ENCODE data around the gene ERCC5. TPM values are rescaled to one million over a fixed set of nuclear protein-coding genes. Genes with fewer than 3 reads are reported as not detected.

Gene ERCC5
- total RNA-seq, 2 experiments from 2014 or later = 59.4 to 66.5 TPM

GRCh38 chr13:102914339-102914930 lies 68.6 kb downstream of the ERCC5 start:
- H3K27me3 Mint-ChIP-seq = peaks cover 18% of the 10 kb centered on the region
- DNase-seq (no peak), ATAC-seq (no peak)
- CTCF ChIA-PET = interaction anchor here (0.6 to 6.6 kb wide), 3 partner anchors 9 to 44 kb away, joined by 3 to 39 read pairs (median 4); no protein-coding TSS in a partner anchor
- H3K4me1 Mint-ChIP-seq (ENCODE audit: low read depth) = no peaks in the 10 kb centered on the region
- intact Hi-C loops (cut with micrococcal nuclease) = loop anchor here (10.0 kb wide), 1 partner anchor 230 kb away; no protein-coding TSS in a partner anchor
- TF ChIP-seq, protein P1, sequence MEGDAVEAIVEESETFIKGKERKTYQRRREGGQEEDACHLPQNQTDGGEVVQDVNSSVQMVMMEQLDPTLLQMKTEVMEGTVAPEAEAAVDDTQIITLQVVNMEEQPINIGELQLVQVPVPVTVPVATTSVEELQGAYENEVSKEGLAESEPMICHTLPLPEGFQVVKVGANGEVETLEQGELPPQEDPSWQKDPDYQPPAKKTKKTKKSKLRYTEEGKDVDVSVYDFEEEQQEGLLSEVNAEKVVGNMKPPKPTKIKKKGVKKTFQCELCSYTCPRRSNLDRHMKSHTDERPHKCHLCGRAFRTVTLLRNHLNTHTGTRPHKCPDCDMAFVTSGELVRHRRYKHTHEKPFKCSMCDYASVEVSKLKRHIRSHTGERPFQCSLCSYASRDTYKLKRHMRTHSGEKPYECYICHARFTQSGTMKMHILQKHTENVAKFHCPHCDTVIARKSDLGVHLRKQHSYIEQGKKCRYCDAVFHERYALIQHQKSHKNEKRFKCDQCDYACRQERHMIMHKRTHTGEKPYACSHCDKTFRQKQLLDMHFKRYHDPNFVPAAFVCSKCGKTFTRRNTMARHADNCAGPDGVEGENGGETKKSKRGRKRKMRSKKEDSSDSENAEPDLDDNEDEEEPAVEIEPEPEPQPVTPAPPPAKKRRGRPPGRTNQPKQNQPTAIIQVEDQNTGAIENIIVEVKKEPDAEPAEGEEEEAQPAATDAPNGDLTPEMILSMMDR (IDR thresholded peaks at IDR 0.05) = no peak
- no peaks in the 10 kb centered on the region for H3K36me3 Mint-ChIP-seq (ENCODE audit: low read depth)
- no peak overlapping the region for H3K4me3 Mint-ChIP-seq
- H3K9me3 Mint-ChIP-seq = peaks cover 2% of the 10 kb centered on the region
- POLR2A ChIA-PET = no interaction called here
- no peak overlapping the region for H3K27ac Mint-ChIP-seq

- ChIA-PET CTCF (interaction anchor here (1.0 to 6.6 kb wide), 7 partner anchors 8 to 343 kb away, joined by 3 to 39 read pairs (median 4); no protein-coding TSS in a partner anchor), POLR2A (interaction anchor here (1.0 kb wide), 1 partner anchor 24 kb away, joined by 3 read pairs; no protein-coding TSS in a partner anchor)
- intact Hi-C loops (cut with micrococcal nuclease) = loop anchor here (10.0 kb wide), 1 partner anchor 229 kb away; no protein-coding TSS in a partner anchor
- peaks cover 2% of the 10 kb centered on the region for H3K9me3 Mint-ChIP-seq
- H3K36me3 Mint-ChIP-seq (ENCODE audit: low read depth) = no peaks in the 10 kb centered on the region
- H3K4me3 Mint-ChIP-seq = no peak overlapping the region
- no peaks in the 10 kb centered on the region for H3K4me1 Mint-ChIP-seq (ENCODE audit: low read depth)
- TF ChIP-seq, protein P1 (IDR thresholded peaks at IDR 0.05) = no peak
- H3K27me3 Mint-ChIP-seq = peaks cover 14% of the 10 kb centered on the region
- H3K27ac Mint-ChIP-seq = no peak overlapping the region
- ATAC-seq = no peak
- DNase-seq = no peak
Measured at GRCh38 chr13:102915393-102915930, 69.6 kb downstream of the ERCC5 start.

DNA sequence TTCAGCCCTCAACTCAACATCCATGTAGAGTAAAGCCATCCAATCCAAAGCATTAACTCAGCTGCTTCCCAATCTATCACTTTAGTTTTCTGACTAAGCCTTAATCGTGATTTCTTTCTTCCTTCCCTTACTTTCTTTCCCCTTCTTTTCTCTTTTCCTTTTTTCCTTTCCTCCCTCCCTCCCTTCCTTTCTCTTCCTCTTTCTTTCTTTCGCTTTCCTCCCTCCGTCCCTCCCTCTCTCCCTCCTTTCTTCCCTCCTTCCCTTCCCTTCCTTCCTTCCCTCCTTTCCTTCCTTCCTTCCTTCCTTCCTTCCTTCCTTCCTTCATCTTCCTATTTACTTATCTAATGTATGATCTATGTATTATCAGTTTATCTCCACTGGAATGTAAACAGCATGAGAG lies 71.2 kb downstream of the ERCC5 start:
- POLR2A ChIA-PET = no interaction called here
- Mint-ChIP-seq H3K27me3 (peaks cover 19% of the 10 kb centered on the region), H3K27ac (no peak overlapping the region), H3K4me1 (ENCODE audit: low read depth) (no peaks in the 10 kb centered on the region), H3K36me3 (ENCODE audit: low read depth) (no peaks in the 10 kb centered on the region), H3K4me3 (no peak overlapping the region), H3K9me3 (peaks cover 2% of the 10 kb centered on the region)
- TF ChIP-seq, protein P1 (IDR thresholded peaks at IDR 0.05) = no peak
- DNase-seq (no peak), ATAC-seq (no peak)
- intact Hi-C loops (cut with micrococcal nuclease) = loop anchor here (10.0 kb wide), 1 partner anchor 228 kb away; no protein-coding TSS in a partner anchor
- CTCF ChIA-PET = interaction anchor here (1.0 to 6.6 kb wide), 4 partner anchors 10 to 268 kb away, joined by 3 to 39 read pairs (median 6); no protein-coding TSS in a partner anchor

- Mint-ChIP-seq H3K4me1 (ENCODE audit: low read depth) (no peaks in the 10 kb centered on the region), H3K27ac (no peak overlapping the region), H3K27me3 (peaks cover 16% of the 10 kb centered on the region), H3K9me3 (peaks cover 13% of the 10 kb centered on the region), H3K36me3 (ENCODE audit: low read depth) (no peaks in the 10 kb centered on the region), H3K4me3 (no peak overlapping the region)
- TF ChIP-seq, protein P1 (IDR thresholded peaks at IDR 0.05) = no peak
- ATAC-seq (no peak), DNase-seq (no peak)
- ChIA-PET POLR2A (no interaction called here), CTCF (interaction anchor here (0.5 kb wide), 1 partner anchor 341 kb away, joined by 3 read pairs; no protein-coding TSS in a partner anchor)
- intact Hi-C loops (cut with micrococcal nuclease) = no loop called here
Measured at GRCh38 chr13:102922184-102922583, 76.4 kb downstream of the ERCC5 start.

Other genes with a start within 250 kb of the ERCC5 start
- gene TPP2, start 249.0 kb upstream of the ERCC5 start, total RNA-seq = 10 to 100 TPM; 70.3 to 70.8 TPM
- not detected for gene METTL21C, start 151.0 kb upstream of the ERCC5 start, total RNA-seq
- 10 to 100 TPM; 30.5 to 32.8 TPM for gene TEX30, start 72.2 kb upstream of the ERCC5 start, total RNA-seq
- gene POGLUT2, start 47.1 kb upstream of the ERCC5 start, total RNA-seq = 1 to 10 TPM; 3.4 to 4.2 TPM
- gene BIVM, start 46.9 kb upstream of the ERCC5 start, total RNA-seq = 10 to 100 TPM; 17.3 to 18.4 TPM
- not detected for gene SLC10A2, start 220.4 kb downstream of the ERCC5 start, total RNA-seq